ENCODE data around the gene API5.

The API5 gene

GRCh38 chr11:43282607-43283440 lies 29.0 kb upstream of the API5 start:
- DNase-seq (ENCODE audit: extremely low read depth, low read depth), result no peak
- peak; percentile 87 for TF ChIP-seq CTCF (IDR thresholded peaks at IDR 0.05; ENCODE audit: low read depth, low read length)

GRCh38 chr11:43285826-43286225 lies 26.0 kb upstream of the API5 start:
- no peak for TF ChIP-seq CTCF (IDR thresholded peaks at IDR 0.05; ENCODE audit: low read depth, low read length)
- DNase-seq (ENCODE audit: extremely low read depth, low read depth), result no peak

GRCh38 chr11:43289368-43289767 lies 22.4 kb upstream of the API5 start:
- TF ChIP-seq CTCF (IDR thresholded peaks at IDR 0.05; ENCODE audit: low read depth, low read length), result no peak
- DNase-seq (ENCODE audit: extremely low read depth, low read depth), result no peak

GRCh38 chr11:43298397-43298796 lies 13.4 kb upstream of the API5 start:
- TF ChIP-seq CTCF (IDR thresholded peaks at IDR 0.05; ENCODE audit: low read depth, low read length), result no peak
- DNase-seq (ENCODE audit: extremely low read depth, low read depth), result no peak

GRCh38 chr11:43315966-43316365 lies 4.2 kb downstream of the API5 start:
- DNase-seq (ENCODE audit: extremely low read depth, low read depth), result no peak
- TF ChIP-seq CTCF (IDR thresholded peaks at IDR 0.05; ENCODE audit: low read depth, low read length), result no peak

GRCh38 chr11:43316451-43316850 lies 4.7 kb downstream of the API5 start:
- no peak for TF ChIP-seq CTCF (IDR thresholded peaks at IDR 0.05; ENCODE audit: low read depth, low read length)
- DNase-seq (ENCODE audit: extremely low read depth, low read depth), result no peak

GRCh38 chr11:43327987-43328386 lies 16.2 kb downstream of the API5 start:
- peak; percentile 30 for DNase-seq (ENCODE audit: extremely low read depth, low read depth)

More at GRCh38 chr11:43327987-43328386, 16.2 kb downstream of the API5 start:
- no peak for TF ChIP-seq CTCF (IDR thresholded peaks at IDR 0.05; ENCODE audit: low read depth, low read length)
